Hepatocyte (in vitro differentiated cells): ENCODE data around the gene MRPL21. TPM values are rescaled to one million over a fixed set of nuclear protein-coding genes. Genes with fewer than 3 reads are reported as not detected.

Experiments used
- DNase-seq: peaks from one replicate; pipeline ENCODE4 v3.0.0-alpha.2; 2016; ENCODE audit warnings: low spot score
- H2AFZ ChIP-seq: fragments of 200-600 bp; sonication (generic); 2 replicates; pipeline ENCODE4 v1.6.0; 2016; ENCODE audit warnings: antibody characterized with exemption, mild to moderate bottlenecking
- H3K27ac ChIP-seq: fragments of 200-600 bp; sonication (generic); 2 replicates; pipeline ENCODE4 v1.5.1; 2016; ENCODE audit warnings: mild to moderate bottlenecking
- H3K27me3 ChIP-seq: fragments of 200-600 bp; sonication (generic); 2 replicates; pipeline ENCODE4 v1.6.1; 2016
- H3K36me3 ChIP-seq: fragments of 200-600 bp; sonication (generic); replicated peaks from 2 replicates; pipeline ENCODE4 v1.5.1; 2016; ENCODE audit warnings: low read depth; ENCODE audit not compliant: insufficient read depth
- H3K4me1 ChIP-seq: fragments of 200-600 bp; sonication (generic); 2 replicates; pipeline ENCODE4 v1.5.1; 2016; ENCODE audit warnings: mild to moderate bottlenecking, moderate library complexity; ENCODE audit not compliant: insufficient read depth
- H3K4me2 ChIP-seq: fragments of 200-600 bp; sonication (generic); 2 replicates; pipeline ENCODE4 v1.6.0; 2016
- H3K4me3 ChIP-seq: fragments of 200-600 bp; sonication (generic); 2 replicates; pipeline ENCODE4 v1.5.1; 2016; ENCODE audit warnings: mild to moderate bottlenecking
- H3K79me2 ChIP-seq: fragments of 200-600 bp; sonication (generic); 2 replicates; pipeline ENCODE4 v1.6.0; 2017; ENCODE audit warnings: mild to moderate bottlenecking
- H3K9me2 ChIP-seq: fragments of 200-600 bp; sonication (generic); replicated peaks from 2 replicates; pipeline ENCODE4 v1.6.0; 2017; ENCODE audit warnings: mild to moderate bottlenecking; ENCODE audit not compliant: insufficient read depth
- H3K9me3 ChIP-seq: fragments of 200-600 bp; sonication (generic); 2 replicates; pipeline ENCODE4 v1.5.1; 2016; ENCODE audit warnings: low read depth, mild to moderate bottlenecking
- H4K20me1 ChIP-seq: fragments of 200-600 bp; sonication (generic); 2 replicates; pipeline ENCODE4 v1.6.0; 2016; ENCODE audit warnings: mild to moderate bottlenecking; ENCODE audit not compliant: insufficient read depth, poor library complexity, severe bottlenecking
- EZH2 ChIP-seq: fragments of 200-600 bp; sonication (generic); IDR thresholded peaks from 2 replicates; pipeline ENCODE4 v1.6.1; 2016; ENCODE audit warnings: antibody characterized with exemption, mild to moderate bottlenecking, borderline replicate concordance
- EZH2phosphoT487 ChIP-seq: fragments of 200-600 bp; sonication (generic); IDR thresholded peaks from one replicate; pipeline ENCODE4 v1.6.1; 2018; ENCODE audit warnings: antibody characterized with exemption, mild to moderate bottlenecking, low read depth, moderate library complexity; ENCODE audit not compliant: unreplicated experiment, severe bottlenecking
- WGBS: methylation state at CpG from one replicate; pipeline ENCODE4 v1.1.6; 2016; ENCODE audit warnings: low lambda C conversion rate; ENCODE audit errors: missing lambda C conversion rate; 5-methylcytosine and 5-hydroxymethylcytosine counted together
- polyA plus RNA-seq: library from polyadenylated mRNA; unstranded; fragments of >200 nt; fragmentation: Nextera tagmentation; extraction: Ambion mirVana; gene quantifications from 2 replicates; pipeline ENCODE4 v1.2.1, GENCODE V29; 2016
- total RNA-seq: library from RNA; depleted of rRNA; stranded (reverse); fragments of >200 nt; gene quantifications from 2 replicates; pipeline ENCODE4 v1.2.3, GENCODE V29; 2014
- TF ChIP-seq, protein P1 (sequence below): fragments of 200-600 bp; sonication (generic); IDR thresholded peaks from 2 replicates; pipeline ENCODE4 v1.5.1; 2016; ENCODE audit warnings: antibody characterized with exemption, mild to moderate bottlenecking; ENCODE audit not compliant: poor library complexity

Gene MRPL21
- total and polyA plus RNA-seq, 2 experiments from 2014 or later, result 34.9 to 86.2 TPM

DNA sequence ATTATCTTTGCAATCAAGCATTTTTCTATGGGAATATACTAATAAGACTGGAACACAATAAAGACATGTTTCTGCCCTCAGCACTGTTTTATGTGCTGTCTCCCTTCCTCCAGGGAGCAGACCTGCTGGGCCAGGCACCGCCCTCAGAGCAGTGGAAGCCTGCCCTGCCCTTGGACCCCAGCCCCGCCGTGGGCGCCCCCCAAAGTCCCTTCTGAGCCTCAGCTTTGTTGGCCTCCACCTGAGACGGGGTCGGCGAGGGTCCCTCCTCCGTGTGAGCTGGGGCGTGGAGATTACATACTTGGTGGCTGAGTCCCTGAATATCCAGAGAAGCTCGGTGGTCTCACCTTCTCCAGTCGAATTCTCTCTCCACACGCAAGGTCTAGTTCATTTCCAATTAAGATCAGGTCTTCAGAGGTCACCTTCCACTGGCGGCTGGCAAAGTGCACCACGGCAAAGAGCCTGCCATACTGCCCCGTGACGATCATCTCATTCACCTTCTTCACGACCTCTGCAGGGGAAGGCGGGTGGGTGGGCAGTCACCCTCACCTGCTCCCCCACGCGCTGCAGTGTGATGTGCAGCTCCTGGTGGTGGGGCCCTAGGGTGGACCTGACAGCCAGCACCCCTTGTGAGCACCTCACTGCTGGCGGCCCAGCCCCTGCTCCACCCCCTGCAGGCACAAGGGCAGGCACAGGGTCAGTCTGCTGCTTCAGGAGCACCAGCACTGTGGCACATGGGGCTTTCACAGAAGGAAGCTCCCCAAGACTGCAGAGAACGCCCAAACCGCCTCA, 7.3 kb downstream of the MRPL21 start:
- no peak overlapping the region for H2AFZ ChIP-seq
- H3K79me2 ChIP-seq, result peaks cover 3% of the 10 kb centered on the region
- H3K4me3 ChIP-seq, result no peak overlapping the region
- peaks cover 2% of the 10 kb centered on the region for H3K4me1 ChIP-seq
- no peak for DNase-seq
- no peaks in the 10 kb centered on the region for H3K27me3 ChIP-seq
- no peak overlapping the region for H3K27ac ChIP-seq
- no peaks in the 10 kb centered on the region for H3K9me3 ChIP-seq
- no peaks in the 10 kb centered on the region for H3K9me2 ChIP-seq
- H3K4me2 ChIP-seq, result no peak overlapping the region
- no peaks in the 10 kb centered on the region for H4K20me1 ChIP-seq
- TF ChIP-seq, protein P1, sequence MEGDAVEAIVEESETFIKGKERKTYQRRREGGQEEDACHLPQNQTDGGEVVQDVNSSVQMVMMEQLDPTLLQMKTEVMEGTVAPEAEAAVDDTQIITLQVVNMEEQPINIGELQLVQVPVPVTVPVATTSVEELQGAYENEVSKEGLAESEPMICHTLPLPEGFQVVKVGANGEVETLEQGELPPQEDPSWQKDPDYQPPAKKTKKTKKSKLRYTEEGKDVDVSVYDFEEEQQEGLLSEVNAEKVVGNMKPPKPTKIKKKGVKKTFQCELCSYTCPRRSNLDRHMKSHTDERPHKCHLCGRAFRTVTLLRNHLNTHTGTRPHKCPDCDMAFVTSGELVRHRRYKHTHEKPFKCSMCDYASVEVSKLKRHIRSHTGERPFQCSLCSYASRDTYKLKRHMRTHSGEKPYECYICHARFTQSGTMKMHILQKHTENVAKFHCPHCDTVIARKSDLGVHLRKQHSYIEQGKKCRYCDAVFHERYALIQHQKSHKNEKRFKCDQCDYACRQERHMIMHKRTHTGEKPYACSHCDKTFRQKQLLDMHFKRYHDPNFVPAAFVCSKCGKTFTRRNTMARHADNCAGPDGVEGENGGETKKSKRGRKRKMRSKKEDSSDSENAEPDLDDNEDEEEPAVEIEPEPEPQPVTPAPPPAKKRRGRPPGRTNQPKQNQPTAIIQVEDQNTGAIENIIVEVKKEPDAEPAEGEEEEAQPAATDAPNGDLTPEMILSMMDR, result no peak
- TF ChIP-seq EZH2phosphoT487, result no peak
- TF ChIP-seq EZH2, result no peak
- WGBS, result 97% methylated on average over 23 of the region's 23 CpGs
- no peaks in the 10 kb centered on the region for H3K36me3 ChIP-seq

DNA sequence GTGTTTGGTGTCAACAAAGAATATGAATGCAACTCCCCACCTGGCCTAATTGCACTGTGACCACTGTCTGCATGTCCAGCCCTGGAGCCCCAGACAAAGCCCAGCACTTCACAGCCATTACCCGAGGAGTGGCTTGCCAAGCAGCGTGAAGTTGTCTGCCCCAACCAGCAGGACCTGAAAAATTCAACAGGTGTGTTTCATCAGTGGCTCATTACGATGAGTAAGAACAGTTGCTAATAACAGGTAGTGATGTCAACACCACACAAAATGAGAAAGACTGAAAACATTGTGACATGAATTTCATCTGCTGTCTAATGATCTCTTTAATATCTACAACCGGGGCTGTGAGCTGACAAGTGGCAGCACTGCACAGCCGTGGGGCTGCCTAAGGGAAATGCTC, 10.3 kb downstream of the MRPL21 start:
- WGBS, result 98% methylated on average over 5 of the region's 5 CpGs
- DNase-seq, result no peak
- H3K36me3 ChIP-seq, result no peaks in the 10 kb centered on the region

DNA sequence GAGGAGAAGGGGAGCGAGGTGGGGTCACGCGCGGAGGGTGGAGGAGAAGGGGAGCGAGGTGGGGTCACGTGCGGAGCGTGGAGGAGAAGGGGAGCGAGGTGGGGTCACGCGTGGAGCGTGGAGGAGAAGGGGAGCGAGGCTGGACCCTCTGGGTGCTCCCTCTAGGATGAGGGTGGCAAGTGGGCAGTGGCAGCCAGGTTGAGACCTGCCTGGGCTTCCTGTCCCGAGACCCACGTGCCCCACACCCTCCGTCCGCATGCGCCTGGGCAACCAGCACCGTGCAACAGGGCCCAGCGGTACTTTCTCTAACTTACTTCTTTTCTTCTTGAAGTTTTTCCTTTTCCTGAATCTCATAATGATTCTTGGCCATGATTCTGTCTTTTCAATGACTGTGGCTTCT, 11.1 kb downstream of the MRPL21 start:
- Histone ChIP-seq H3K27ac (no peak overlapping the region), H3K4me1 (peaks cover 7% of the 10 kb centered on the region), H3K9me2 (no peaks in the 10 kb centered on the region), H3K9me3 (no peaks in the 10 kb centered on the region), H3K36me3 (no peaks in the 10 kb centered on the region), H4K20me1 (no peaks in the 10 kb centered on the region), H3K79me2 (no peaks in the 10 kb centered on the region), H2AFZ (no peak overlapping the region), H3K4me3 (no peak overlapping the region), H3K4me2 (no peak overlapping the region), H3K27me3 (no peaks in the 10 kb centered on the region)
- DNase-seq, result no peak
- 100% methylated on average over 7 of the region's 20 CpGs for whole genome bisulfite sequencing
- TF ChIP-seq EZH2phosphoT487 (no peak), EZH2 (no peak)
- TF ChIP-seq, protein P1, result no peak

More for the DNA sequence above, 10.3 kb downstream of the MRPL21 start:
- TF ChIP-seq EZH2phosphoT487 (no peak), EZH2 (no peak)
- TF ChIP-seq, protein P1, result no peak
- H3K27ac ChIP-seq, result no peak overlapping the region
- H3K9me2 ChIP-seq, result no peaks in the 10 kb centered on the region
- H3K9me3 ChIP-seq, result no peaks in the 10 kb centered on the region
- H3K79me2 ChIP-seq, result no peaks in the 10 kb centered on the region
- H3K4me3 ChIP-seq, result no peak overlapping the region
- no peaks in the 10 kb centered on the region for H4K20me1 ChIP-seq
- no peak overlapping the region for H3K4me2 ChIP-seq
- peaks cover 7% of the 10 kb centered on the region for H3K4me1 ChIP-seq
- H2AFZ ChIP-seq, result no peak overlapping the region
- H3K27me3 ChIP-seq, result no peaks in the 10 kb centered on the region
